SK-N-SH (cell line): ENCODE data around the gene LTBP1. TPM values are rescaled to one million over a fixed set of nuclear protein-coding genes. Genes with fewer than 3 reads are reported as not detected.
A peak's percentile ranks its signal among the peaks of the same experiment; 100 is the strongest.

Experiments used
- CTCF ChIA-PET: fragments of 300-600, 350-600 bp; formaldehyde crosslinking; extraction: SDS; loops from one replicate; lab custom pipeline; 2021; lab: Yijun Ruan, JAX
- POLR2A ChIA-PET: fragments of 350-600 bp; sonication (Branson Sonifier 250); formaldehyde crosslinking; extraction: SDS; loops from one replicate; lab custom pipeline; 2020; ENCODE audit warnings: antibody characterized with exemption, inconsistent platforms; lab: Yijun Ruan, JAX
- DNase-seq: peaks from one replicate; pipeline ENCODE4 v3.0.0; 2012
- H2AFZ ChIP-seq: fragments of 200-600 bp; sonication (generic); 2 replicates; pipeline ENCODE4 v1.8.1; 2016; ENCODE audit warnings: antibody characterized with exemption, mild to moderate bottlenecking, low read depth
- H3F3A ChIP-seq: fragments of 200-600 bp; sonication (generic); replicated peaks from 2 replicates; pipeline ENCODE3; 2016; ENCODE audit warnings: antibody characterized with exemption, mild to moderate bottlenecking; ENCODE audit not compliant: insufficient read depth
- H3K27ac ChIP-seq, 2 experiments: fragments of 200-500 bp in 1 of 2; fragments of 200-600 bp in 1 of 2; sonication (Bioruptor generic) in 1 of 2; sonication (generic), shearing (Covaris generic) in 1 of 2; 2 replicates each; pipeline versions ENCODE4 v1.5.1 to v1.6.1; 2014 to 2016; ENCODE audit warnings: low read depth in 2 of 2, inconsistent platforms in 1 of 2, low read length in 1 of 2, mild to moderate bottlenecking in 1 of 2, mixed read lengths in 1 of 2
- H3K27me3 ChIP-seq: fragments of 200-600 bp; sonication (generic), shearing (Covaris generic); 2 replicates; pipeline ENCODE4 v1.6.1; 2016; ENCODE audit warnings: mixed run types; ENCODE audit not compliant: insufficient read depth
- H3K36me3 ChIP-seq, 2 experiments: fragments of 200-500 bp in 1 of 2; fragments of 200-600 bp in 1 of 2; sonication (Bioruptor generic) in 1 of 2; sonication (generic) in 1 of 2; replicated peaks in 1 of 2; 2 replicates each; pipeline versions ENCODE3 to v1.5.1; 2014 to 2016; ENCODE audit warnings: low read length in 1 of 2, mild to moderate bottlenecking in 1 of 2; ENCODE audit not compliant: insufficient read depth in 2 of 2, control insufficient read depth in 1 of 2
- H3K4me1 ChIP-seq, 2 experiments: fragments of 200-500 bp in 1 of 2; fragments of 200-600 bp in 1 of 2; sonication (Bioruptor generic) in 1 of 2; sonication (generic), shearing (Covaris generic) in 1 of 2; 2 replicates each; pipeline versions ENCODE4 v1.5.1 to v1.6.1; 2014 to 2016; ENCODE audit warnings: low read depth in 1 of 2, low read length in 1 of 2, mixed run types in 1 of 2; ENCODE audit not compliant: insufficient read depth in 2 of 2, control insufficient read depth in 1 of 2
- H3K4me2 ChIP-seq: fragments of 200-600 bp; sonication (generic), shearing (Covaris generic); 2 replicates; pipeline ENCODE4 v1.6.1; 2017; ENCODE audit warnings: mixed run types
- H3K4me3 ChIP-seq, 2 experiments: fragments of 200-500 bp in 1 of 2; fragments of 200-600 bp in 1 of 2; sonication (Bioruptor generic) in 1 of 2; sonication (generic), shearing (Covaris generic) in 1 of 2; 2 replicates each; pipeline versions ENCODE4 v1.5.1 to v1.8.1; 2014 to 2016; ENCODE audit warnings: low read depth in 2 of 2, inconsistent platforms in 1 of 2, low read length in 1 of 2, mild to moderate bottlenecking in 1 of 2, mixed read lengths in 1 of 2, moderate library complexity in 1 of 2
- H3K79me2 ChIP-seq: fragments of 200-600 bp; sonication (generic); 2 replicates; pipeline ENCODE4 v1.8.1; 2017; ENCODE audit warnings: mild to moderate bottlenecking; ENCODE audit not compliant: insufficient read depth
- H3K9ac ChIP-seq: fragments of 200-600 bp; sonication (generic); 2 replicates; pipeline ENCODE4 v1.6.1; 2017; ENCODE audit warnings: mixed run types
- H3K9me2 ChIP-seq: fragments of 200-600 bp; sonication (generic); 2 replicates; pipeline ENCODE4 v1.6.1; 2017; ENCODE audit warnings: mixed run types
- H3K9me3 ChIP-seq: fragments of 200-600 bp; sonication (generic); 2 replicates; pipeline ENCODE4 v1.6.1; 2017; ENCODE audit warnings: mixed run types, mild to moderate bottlenecking, moderate library complexity
- H4K20me1 ChIP-seq: fragments of 200-600 bp; sonication (generic); 2 replicates; pipeline ENCODE4 v1.6.1; 2017; ENCODE audit warnings: mild to moderate bottlenecking, mixed run types; ENCODE audit not compliant: insufficient read depth
- CHD2 ChIP-seq: fragments of 150-350 bp; IDR thresholded peaks from 2 replicates; pipeline ENCODE4 v1.6.1; 2018; ENCODE audit warnings: low read length; ENCODE audit not compliant: partially characterized antibody
- ELF1 ChIP-seq: IDR thresholded peaks from 2 replicates; pipeline ENCODE4 v1.4.0; 2012
- EZH2phosphoT487 ChIP-seq: fragments of 200-600 bp; sonication (generic); IDR thresholded peaks from 2 replicates; pipeline ENCODE4 v1.6.1; 2017; ENCODE audit warnings: low read depth, mixed run types, mild to moderate bottlenecking, antibody characterized with exemption, moderate library complexity, borderline replicate concordance
- FOXM1 ChIP-seq: IDR thresholded peaks from 2 replicates; pipeline ENCODE4 v1.4.0; 2012; ENCODE audit warnings: low read depth, mild to moderate bottlenecking
- GATA2 ChIP-seq: sonication (generic); formaldehyde crosslinking; IDR thresholded peaks from 2 replicates; pipeline ENCODE4 v1.5.0; 2020; ENCODE audit warnings: mild to moderate bottlenecking, missing genetic modification reagents
- MAX ChIP-seq: IDR thresholded peaks from 2 replicates; pipeline ENCODE4 v1.4.0; 2012; ENCODE audit warnings: low read depth
- MXI1 ChIP-seq: IDR thresholded peaks from 2 replicates; pipeline ENCODE4 v1.6.1; 2012; ENCODE audit warnings: mild to moderate bottlenecking, low read depth, low read length, improper control_type of control experiment
- NFIC ChIP-seq: IDR thresholded peaks from 2 replicates; pipeline ENCODE4 v1.4.0; 2012; ENCODE audit warnings: borderline replicate concordance
- PBX3 ChIP-seq: IDR thresholded peaks from 2 replicates; pipeline ENCODE4; 2012
- POLR2AphosphoS5 ChIP-seq: IDR thresholded peaks from 2 replicates; pipeline ENCODE4 v1.6.1; 2012; ENCODE audit warnings: low read depth, low read length
- RAD21 ChIP-seq: IDR thresholded peaks from 2 replicates; pipeline ENCODE4 v1.6.1; 2012; ENCODE audit warnings: mild to moderate bottlenecking, low read length
- RCOR1 ChIP-seq: fragments of 150-350 bp; IDR thresholded peaks from 2 replicates; pipeline ENCODE4 v1.6.1; 2017; ENCODE audit warnings: antibody characterized with exemption, low read length
- RFX5 ChIP-seq: IDR thresholded peaks from 2 replicates; pipeline ENCODE4 v1.6.1; 2012; ENCODE audit warnings: mild to moderate bottlenecking, improper control_type of control experiment, low read length
- SIN3A ChIP-seq: IDR thresholded peaks from 2 replicates; pipeline ENCODE4 v1.6.1; 2012; ENCODE audit warnings: low read depth, mild to moderate bottlenecking, low read length, moderate library complexity, borderline replicate concordance
- SMC3 ChIP-seq: IDR thresholded peaks from 2 replicates; pipeline ENCODE4 v1.6.1; 2012; ENCODE audit warnings: low read depth, low read length, improper control_type of control experiment
- TAF1 ChIP-seq: IDR thresholded peaks from 2 replicates; pipeline ENCODE4 v1.6.1; 2012; ENCODE audit warnings: low read depth, mild to moderate bottlenecking, low read length, moderate library complexity, borderline replicate concordance
- TCF12 ChIP-seq: IDR thresholded peaks from 2 replicates; pipeline ENCODE4 v1.4.0; 2012
- TEAD4 ChIP-seq: IDR thresholded peaks from 2 replicates; pipeline ENCODE4 v1.4.0; 2012; ENCODE audit warnings: mild to moderate bottlenecking, borderline replicate concordance; ENCODE audit not compliant: insufficient read depth
- YY1 ChIP-seq: IDR thresholded peaks from 2 replicates; pipeline ENCODE4 v1.4.0; 2012; ENCODE audit warnings: low read depth, mild to moderate bottlenecking
- ZBTB33 ChIP-seq: IDR thresholded peaks from 2 replicates; pipeline ENCODE4 v1.4.0; 2012; ENCODE audit warnings: low read depth, borderline replicate concordance
- WGBS: methylation state at CpG from one replicate; pipeline ENCODE4 v1.1.6; 2017; ENCODE audit warnings: low lambda C conversion rate; 5-methylcytosine and 5-hydroxymethylcytosine counted together
- polyA plus RNA-seq, 3 experiments: library from polyadenylated mRNA; depleted of rRNA; stranded (reverse); fragments of >200 nt; gene quantifications; 2 replicates each; pipeline ENCODE4 v1.2.3, GENCODE V29; 2012

LTBP1 gene
- polyA plus RNA-seq, 1 of the 3 experiments (the other 2 are of a cell fraction): 467 TPM

GRCh38 chr2:33316328-33316727, 369.6 kb downstream of the LTBP1 start:
- ChIA-PET CTCF (interaction anchor here (0.6 to 1.8 kb wide), 3 partner anchors 34 to 281 kb away, joined by 3 to 6 read pairs (median 3); no protein-coding TSS in a partner anchor), POLR2A (no interaction called here)
- Histone ChIP-seq H3K4me3 (no peak overlapping the region), H3K27me3 (no peaks in the 10 kb centered on the region), H2AFZ (no peak overlapping the region), H3K9me2 (no peaks in the 10 kb centered on the region), H3K4me1 (peaks cover 0 to 19% of the 10 kb centered on the region in 2 experiments; a peak in 2 of 4 replicates), H3K79me2 (peaks cover 5% of the 10 kb centered on the region; the same call in 1 of the 2 replicates), H3F3A (peaks cover 56% of the 10 kb centered on the region), H3K9ac (no peak overlapping the region), H4K20me1 (no peaks in the 10 kb centered on the region), H3K36me3 (peaks cover 13 to 62% of the 10 kb centered on the region in 2 experiments), H3K4me2 (no peak overlapping the region), H3K27ac (peak overlapping the region; percentile 78 to 84; a peak in 2 of 4 replicates), H3K9me3 (no peaks in the 10 kb centered on the region)
- 24% methylated on average over 1 of the region's 1 CpG for WGBS
- TF ChIP-seq TCF12 (peak; percentile 57), CHD2 (no peak)
- no peak for DNase-seq

GRCh38 chr2:33317369-33318007, 370.7 kb downstream of the LTBP1 start:
- ChIA-PET POLR2A (interaction anchor here (0.7 kb wide), 1 partner anchor 1278 kb away, joined by 4 read pairs; the partner anchor contains the start of gene DPY30), CTCF (interaction anchor here (1.8 kb wide), 1 partner anchor 283 kb away, joined by 6 read pairs; no protein-coding TSS in a partner anchor)
- H3K9ac ChIP-seq: no peak overlapping the region
- no peak for TF ChIP-seq ELF1
- TF ChIP-seq RFX5: no peak
- no peak for TF ChIP-seq FOXM1
- no peak for TF ChIP-seq TAF1
- TF ChIP-seq TEAD4: no peak
- no peak for TF ChIP-seq RAD21
- no peak for TF ChIP-seq EZH2phosphoT487
- no peak overlapping the region for H3K4me3 ChIP-seq
- H3K36me3 ChIP-seq: peaks cover 13 to 64% of the 10 kb centered on the region in 2 experiments
- H3K9me3 ChIP-seq: no peaks in the 10 kb centered on the region
- no peak overlapping the region for H3K4me2 ChIP-seq
- H3K4me1 ChIP-seq: peaks cover 0 to 27% of the 10 kb centered on the region in 2 experiments; a peak in 3 of 4 replicates
- H2AFZ ChIP-seq: no peak overlapping the region
- H3K27ac ChIP-seq: peak overlapping the region; percentile 78 to 83; a peak in 3 of 4 replicates
- no peaks in the 10 kb centered on the region for H3K9me2 ChIP-seq
- H3K27me3 ChIP-seq: no peaks in the 10 kb centered on the region
- 48% methylated on average over 5 of the region's 5 CpGs for WGBS
- peaks cover 57% of the 10 kb centered on the region for H3F3A ChIP-seq
- H3K79me2 ChIP-seq: peaks cover 5% of the 10 kb centered on the region; the same call in 1 of the 2 replicates
- H4K20me1 ChIP-seq: no peaks in the 10 kb centered on the region
- DNase-seq: no peak

GRCh38 chr2:33318456-33318855, 371.7 kb downstream of the LTBP1 start:
- H3K27me3 ChIP-seq: no peaks in the 10 kb centered on the region
- H3K79me2 ChIP-seq: peaks cover 5% of the 10 kb centered on the region; the same call in 1 of the 2 replicates
- H3K9me2 ChIP-seq: no peaks in the 10 kb centered on the region
- H3K9me3 ChIP-seq: no peaks in the 10 kb centered on the region
- no peak for DNase-seq
- H2AFZ ChIP-seq: no peak overlapping the region
- peaks cover 12 to 71% of the 10 kb centered on the region in 2 experiments for H3K36me3 ChIP-seq
- no peak overlapping the region for H3K4me3 ChIP-seq
- ChIA-PET CTCF (no interaction called here), POLR2A (no interaction called here)
- peaks cover 0 to 24% of the 10 kb centered on the region in 2 experiments; a peak in 3 of 4 replicates for H3K4me1 ChIP-seq
- no peak overlapping the region for H3K9ac ChIP-seq
- H3K4me2 ChIP-seq: no peak overlapping the region
- H4K20me1 ChIP-seq: no peaks in the 10 kb centered on the region
- WGBS: 50% methylated on average over 3 of the region's 3 CpGs
- H3K27ac ChIP-seq: peak overlapping the region in 1 of 2 experiments; percentile 83; a peak in 1 of 4 replicates
- peaks cover 52% of the 10 kb centered on the region for H3F3A ChIP-seq
- no peak for TF ChIP-seq NFIC
- TF ChIP-seq GATA2 (CRISPR knock-in tag): no peak
- no peak for TF ChIP-seq YY1
- no peak for TF ChIP-seq SIN3A
- TF ChIP-seq MAX: no peak
- no peak for TF ChIP-seq MXI1
- TF ChIP-seq ELF1: no peak
- TF ChIP-seq PBX3: no peak
- no peak for TF ChIP-seq TCF12
- TF ChIP-seq SMC3: no peak
- TF ChIP-seq POLR2AphosphoS5: no peak
- no peak for TF ChIP-seq FOXM1
- no peak for TF ChIP-seq RCOR1
- no peak for TF ChIP-seq ZBTB33
- no peak for TF ChIP-seq RFX5
